C1 segment of cervical spinal cord (tissue), 14 donors: ENCODE results near the gene KLHL6.
"Not testable (repeated sequence)": the region's sequence is repeated elsewhere in the genome, so short reads cannot be mapped to it uniquely, and the experiment has no call there.

Experiments
- DNase-seq, 14 donors: peaks; one replicate each; lab custom pipeline; 2025; lab: John Stamatoyannopoulos, UW

KLHL6 gene

GRCh38 chr3:183532620-183533411 lies 22.7 kb downstream of the KLHL6 start:
- DNase-seq = no peak

DNA sequence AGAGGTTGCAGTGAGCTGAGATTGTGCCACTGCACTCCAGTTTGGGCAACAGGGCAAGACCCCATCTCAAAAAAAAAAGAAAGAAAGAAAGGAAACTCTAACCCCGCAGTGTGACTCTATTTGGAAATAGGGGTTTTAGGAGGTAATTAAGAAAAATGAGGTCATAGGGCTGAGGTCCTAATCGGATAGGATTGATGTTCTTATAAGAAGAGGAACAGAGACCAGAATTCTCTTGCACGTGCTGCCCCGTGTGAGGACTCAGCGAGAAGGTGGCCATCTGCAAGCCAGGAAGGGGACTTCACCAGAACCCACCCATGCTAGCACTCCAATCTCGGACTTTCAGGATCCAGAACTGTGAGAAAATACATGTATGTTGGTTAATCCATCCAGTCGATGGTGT lies 25.8 kb downstream of the KLHL6 start:
- DNase-seq = no peak

DNA sequence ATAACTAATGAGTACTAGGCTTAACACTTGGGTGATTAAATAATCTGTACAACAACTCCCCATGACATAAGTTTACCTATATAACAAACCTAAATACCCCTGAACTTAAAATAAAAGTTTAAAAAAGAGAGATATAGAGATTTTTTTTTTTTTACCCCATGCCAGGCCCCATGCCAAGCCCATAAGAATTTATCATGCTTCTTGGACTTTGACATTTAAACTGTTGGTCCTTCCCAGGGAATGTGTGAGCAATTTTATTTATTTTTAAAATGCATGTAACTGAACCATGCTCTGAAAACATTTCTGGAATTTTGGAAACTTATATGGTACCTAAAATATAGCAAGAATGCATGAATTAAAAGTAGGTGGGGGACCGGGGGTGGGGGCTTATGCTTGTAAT lies 26.3 kb downstream of the KLHL6 start:
- DNase-seq = no peak

DNA sequence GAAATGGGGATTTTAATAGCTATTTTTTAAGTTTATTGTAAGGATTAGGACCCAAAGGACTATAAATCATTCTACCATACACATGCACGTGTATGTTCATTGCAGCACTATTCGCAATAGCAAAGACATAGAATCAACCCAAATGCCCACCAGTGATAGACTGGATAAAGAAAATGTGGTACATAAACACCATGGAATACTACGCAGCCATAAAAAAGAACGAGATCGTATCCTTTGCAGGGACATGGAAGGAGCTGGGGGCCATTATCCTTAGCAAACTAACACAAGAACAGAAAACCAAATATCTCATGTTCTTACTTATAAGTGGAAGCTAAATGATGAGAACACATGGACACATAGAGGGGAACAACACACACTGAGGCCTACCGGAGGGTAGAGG lies 26.7 kb downstream of the KLHL6 start:
- not testable (repeated sequence) for DNase-seq

- no peak for DNase-seq
These were observed 27.8 kb downstream of the KLHL6 start for GRCh38 chr3:183527428-183528379.

- no peak for DNase-seq
These were observed 28.6 kb downstream of the KLHL6 start for GRCh38 chr3:183526838-183527427.

- DNase-seq = no peak
These were observed 31.0 kb downstream of the KLHL6 start for GRCh38 chr3:183524476-183524875.

DNA sequence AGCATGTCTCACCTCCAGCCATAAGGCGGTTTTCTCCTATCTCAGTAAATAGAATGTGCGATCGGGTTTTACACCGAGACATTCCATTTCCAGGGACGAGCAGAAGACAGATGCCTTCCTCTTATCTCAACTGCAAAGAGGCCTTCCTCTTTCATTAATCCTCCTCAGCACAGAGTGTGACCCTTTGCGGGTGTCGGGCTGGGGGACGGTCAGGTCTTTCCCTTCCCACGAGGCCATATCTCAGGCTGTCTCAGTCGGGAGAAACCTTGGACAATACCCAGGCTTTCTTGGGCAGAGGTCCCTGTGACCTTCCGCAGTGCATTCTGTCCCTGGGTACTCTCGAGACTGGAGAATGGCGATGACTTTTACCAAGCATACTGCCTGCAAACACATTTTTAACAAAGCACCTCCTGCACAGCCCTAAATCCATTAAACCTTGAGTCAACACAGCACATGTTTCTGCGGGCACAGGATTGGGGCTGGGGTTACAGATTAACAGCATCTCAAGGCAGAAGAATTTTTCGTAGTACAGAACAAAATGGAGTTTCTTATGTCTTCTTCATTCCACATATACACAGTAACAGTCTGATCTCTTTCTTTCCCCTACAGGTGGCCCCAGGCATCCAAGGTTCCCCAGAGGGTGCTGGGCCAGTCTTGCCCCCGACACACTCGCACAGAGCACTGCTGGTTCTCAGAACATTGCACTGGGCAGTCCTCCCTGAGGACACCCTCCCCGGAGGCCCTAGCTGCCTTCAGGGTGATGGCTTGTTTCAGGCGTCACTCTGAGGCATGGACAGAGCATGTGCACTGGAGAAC lies 34.6 kb downstream of the KLHL6 start:
- not testable (repeated sequence) for DNase-seq

DNA sequence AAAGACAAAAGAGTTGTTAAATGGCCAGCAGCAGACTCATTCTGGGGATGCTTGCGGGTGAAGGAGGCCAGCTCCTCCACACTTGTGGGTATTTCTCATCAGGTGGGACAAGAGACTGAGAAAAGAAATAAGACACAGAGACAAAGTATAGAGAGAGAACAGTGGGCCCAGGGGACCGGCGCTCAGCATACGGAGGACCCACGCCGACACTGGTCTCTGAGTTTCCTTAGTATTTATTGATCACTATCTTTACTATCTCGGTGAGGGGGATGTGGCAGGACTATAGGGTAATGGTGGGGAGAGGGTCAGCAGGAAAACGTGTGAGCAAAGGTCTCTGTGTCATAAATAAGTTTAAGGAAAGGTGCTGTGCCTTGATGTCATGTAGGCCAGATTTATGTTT lies 35.2 kb downstream of the KLHL6 start:
- DNase-seq = not testable (repeated sequence)

- no peak for DNase-seq
These were observed 35.6 kb downstream of the KLHL6 start for GRCh38 chr3:183519891-183520290.

GRCh38 chr3:183518491-183519251 lies 36.8 kb downstream of the KLHL6 start:
- peak in 2 of 14 donors; percentile 14 to 18 for DNase-seq

DNA sequence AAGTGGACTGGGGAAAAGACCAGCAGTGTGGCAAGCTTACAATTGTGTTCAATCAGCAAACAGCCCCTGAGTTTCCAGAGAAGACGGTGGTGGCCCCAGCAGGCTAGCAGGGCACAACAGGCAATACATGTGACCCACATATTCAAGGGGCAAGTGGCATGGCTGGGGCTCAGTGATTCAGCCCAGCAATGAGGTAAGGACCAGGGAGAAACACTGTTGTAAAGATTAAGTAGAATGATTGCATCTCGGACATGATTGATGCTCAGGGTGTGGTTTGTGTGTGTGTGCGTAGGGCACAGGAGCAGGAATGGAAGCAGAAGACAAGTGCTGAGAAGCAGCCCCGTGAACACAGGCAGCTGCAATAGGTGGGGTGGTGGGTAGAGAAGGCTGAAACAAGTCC lies 37.9 kb downstream of the KLHL6 start:
- DNase-seq = no peak

GRCh38 chr3:183515968-183516851 lies 39.3 kb downstream of the KLHL6 start:
- peak in 1 of 14 donors; percentile 12 for DNase-seq

GRCh38 chr3:183514021-183514420 lies 41.5 kb downstream of the KLHL6 start:
- no peak for DNase-seq

- DNase-seq = peak in 1 of 14 donors; percentile 8
These were observed 42.3 kb downstream of the KLHL6 start for GRCh38 chr3:183513046-183513706.

DNA sequence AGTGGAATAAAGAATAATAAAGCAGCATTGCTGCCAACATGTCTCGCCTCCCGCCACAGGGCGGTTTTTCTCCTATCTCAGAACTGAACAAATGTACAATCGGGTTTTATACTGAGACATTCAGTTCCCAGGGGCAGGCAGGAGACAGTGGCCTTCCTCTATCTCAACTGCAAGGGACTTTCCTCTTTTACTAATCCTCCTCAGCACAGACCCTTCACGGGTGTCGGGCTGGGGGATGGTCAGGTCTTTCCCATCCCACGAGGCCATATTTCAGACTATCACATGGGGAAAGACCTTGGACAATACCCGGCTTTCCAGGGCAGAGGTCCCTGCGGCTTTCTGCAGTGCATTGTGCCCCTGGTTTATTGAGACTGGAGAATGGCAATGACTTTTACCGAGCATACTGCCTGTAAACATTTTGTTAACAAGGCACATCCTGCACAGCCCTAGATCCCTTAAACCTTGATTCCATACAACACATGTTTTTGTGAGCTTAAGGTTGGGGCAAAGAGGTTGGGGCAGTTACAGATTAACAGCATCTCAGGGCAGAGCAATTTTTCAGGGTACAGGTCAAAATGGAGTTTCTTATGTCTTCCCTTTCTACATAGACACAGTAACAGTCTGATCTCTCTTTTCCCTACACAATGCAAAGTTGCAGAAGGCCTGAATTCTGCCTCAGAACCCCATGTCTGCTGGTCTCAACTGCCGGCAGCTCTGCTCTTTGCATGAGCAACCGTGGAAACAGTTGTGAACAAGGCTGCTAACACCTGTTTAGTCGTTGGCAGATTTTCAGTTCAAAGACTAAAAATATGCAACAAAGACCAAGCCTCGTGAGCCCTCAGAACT lies 44.0 kb downstream of the KLHL6 start:
- not testable (repeated sequence) for DNase-seq

DNA sequence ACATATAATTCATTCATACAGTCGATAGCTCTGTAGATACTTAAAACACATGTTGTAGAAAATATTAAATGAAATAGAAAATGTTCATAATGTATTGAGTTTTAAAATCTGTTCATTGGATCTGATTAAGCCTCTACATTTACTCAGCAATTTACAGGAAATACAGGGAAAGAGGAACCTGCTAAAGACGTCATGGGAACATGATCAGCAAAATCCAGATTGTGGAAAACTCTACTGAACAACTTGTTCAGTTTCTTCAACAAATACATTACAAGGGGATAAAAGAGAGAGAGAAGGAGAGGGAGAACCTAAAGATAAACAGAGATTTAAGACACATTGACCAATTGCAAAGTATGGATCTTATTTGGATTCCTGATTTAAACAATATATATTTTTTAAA lies 46.7 kb downstream of the KLHL6 start:
- DNase-seq = no peak

GRCh38 chr3:183507551-183507950 lies 48.0 kb downstream of the KLHL6 start:
- no peak for DNase-seq
